Left lobe of liver (tissue), 2 donors: ENCODE data around the gene EGFR. TPM values are rescaled to one million over a fixed set of nuclear protein-coding genes. Genes with fewer than 3 reads are reported as not detected.
A peak's percentile ranks its signal among the peaks of the same experiment; 100 is the strongest.

Experiments used
- ATAC-seq: fragments of 200-7000 bp; cut with Tn5 transposase; one replicate; pipeline ENCODE4 v1.9.1; 2020; ENCODE audit warnings: mild to moderate bottlenecking, moderate library complexity
- DNase-seq: peaks from one replicate; pipeline ENCODE4 v3.0.0-alpha.2; 2020; ENCODE audit warnings: low spot score
- total RNA-seq: library from RNA; stranded (reverse); gene quantifications from one replicate; pipeline ENCODE4 v1.2.1, GENCODE V29; 2021
- donor health status: DM: no; HTN: no; CAD: no; lungs with moderate emphysema.
- donor health status: DM: no; HTN: yes; CAD: no.

Gene EGFR
- total RNA-seq, 1 donor from 2014 or later, result 90.5 TPM

- peak; percentile 86 for ATAC-seq
- DNase-seq, result peak; percentile 65
These were observed 12.3 kb upstream of the EGFR start for GRCh38 chr7:55006499-55006898.

GRCh38 chr7:55013851-55014250 lies 5.0 kb upstream of the EGFR start:
- no peak for ATAC-seq
- no peak for DNase-seq

- no peak for ATAC-seq
- DNase-seq, result no peak
These were observed 2.6 kb upstream of the EGFR start for GRCh38 chr7:55016061-55016745.

- DNase-seq, result no peak
- no peak for ATAC-seq
These were observed 2.1 kb upstream of the EGFR start for GRCh38 chr7:55016746-55017090.

- DNase-seq (no peak), ATAC-seq (no peak)
These were observed 976 bp upstream of the EGFR start for GRCh38 chr7:55017841-55018240.

GRCh38 chr7:55019191-55019690 lies 424 bp downstream of the EGFR start:
- DNase-seq, result peak; percentile 72
- peak; percentile 13 for ATAC-seq

GRCh38 chr7:55019691-55020465 lies 1.1 kb downstream of the EGFR start:
- ATAC-seq (peak; percentile 13), DNase-seq (no peak)

GRCh38 chr7:55020466-55020871 lies 1.7 kb downstream of the EGFR start:
- ATAC-seq (peak; percentile 31), DNase-seq (peak; percentile 79)

GRCh38 chr7:55021053-55021452 lies 2.2 kb downstream of the EGFR start:
- no peak for ATAC-seq

GRCh38 chr7:55022002-55022985 lies 3.5 kb downstream of the EGFR start:
- DNase-seq (no peak), ATAC-seq (no peak)

More at GRCh38 chr7:55021053-55021452, 2.2 kb downstream of the EGFR start:
- DNase-seq, result no peak

- no peak for ATAC-seq
- DNase-seq, result no peak
These were observed 5.2 kb downstream of the EGFR start for GRCh38 chr7:55023841-55024505.

- DNase-seq (no peak), ATAC-seq (no peak)
These were observed 6.0 kb downstream of the EGFR start for GRCh38 chr7:55024776-55025175.

- ATAC-seq (no peak), DNase-seq (no peak)
These were observed 7.4 kb downstream of the EGFR start for GRCh38 chr7:55026086-55026790.

GRCh38 chr7:55026867-55027490 lies 8.2 kb downstream of the EGFR start:
- DNase-seq, result no peak
- no peak for ATAC-seq

- DNase-seq, result no peak
- ATAC-seq, result no peak
These were observed 9.2 kb downstream of the EGFR start for GRCh38 chr7:55028011-55028410.

GRCh38 chr7:55030314-55030713 lies 11.5 kb downstream of the EGFR start:
- DNase-seq (no peak), ATAC-seq (no peak)

- ATAC-seq (peak; percentile 77), DNase-seq (peak; percentile 75)
These were observed 12.3 kb downstream of the EGFR start for GRCh38 chr7:55031075-55031474.

- no peak for DNase-seq
- ATAC-seq, result no peak
These were observed 13.4 kb downstream of the EGFR start for GRCh38 chr7:55032069-55032699.
